Kidney tubule cell (primary cell): ENCODE data around the gene NOD2.

Experiments
- DNase-seq: peaks from one replicate; pipeline ENCODE4 v3.0.0-alpha.2; 2018; ENCODE audit warnings: low spot score

Gene NOD2

DNA sequence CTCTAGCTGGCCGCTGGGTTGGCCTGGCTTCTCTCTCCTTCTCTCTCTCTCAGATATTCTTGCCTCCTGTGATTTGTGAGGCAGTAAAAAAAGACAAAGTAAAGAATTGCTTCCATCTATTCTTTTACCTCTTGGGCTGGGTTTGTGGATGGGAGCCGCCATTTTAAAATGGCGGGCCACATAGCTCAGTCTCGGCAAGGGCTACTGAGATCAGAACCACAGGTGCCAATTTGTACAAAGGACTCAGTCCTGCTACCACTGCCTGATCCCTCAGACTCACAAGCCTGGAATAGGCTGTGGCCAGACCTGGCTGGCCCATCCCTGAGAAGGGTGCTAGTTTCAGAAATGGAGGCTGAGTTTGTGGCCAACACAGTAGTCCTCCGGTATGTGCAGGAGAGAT, 24.1 kb downstream of the NOD2 start:
- no peak for DNase-seq

DNA sequence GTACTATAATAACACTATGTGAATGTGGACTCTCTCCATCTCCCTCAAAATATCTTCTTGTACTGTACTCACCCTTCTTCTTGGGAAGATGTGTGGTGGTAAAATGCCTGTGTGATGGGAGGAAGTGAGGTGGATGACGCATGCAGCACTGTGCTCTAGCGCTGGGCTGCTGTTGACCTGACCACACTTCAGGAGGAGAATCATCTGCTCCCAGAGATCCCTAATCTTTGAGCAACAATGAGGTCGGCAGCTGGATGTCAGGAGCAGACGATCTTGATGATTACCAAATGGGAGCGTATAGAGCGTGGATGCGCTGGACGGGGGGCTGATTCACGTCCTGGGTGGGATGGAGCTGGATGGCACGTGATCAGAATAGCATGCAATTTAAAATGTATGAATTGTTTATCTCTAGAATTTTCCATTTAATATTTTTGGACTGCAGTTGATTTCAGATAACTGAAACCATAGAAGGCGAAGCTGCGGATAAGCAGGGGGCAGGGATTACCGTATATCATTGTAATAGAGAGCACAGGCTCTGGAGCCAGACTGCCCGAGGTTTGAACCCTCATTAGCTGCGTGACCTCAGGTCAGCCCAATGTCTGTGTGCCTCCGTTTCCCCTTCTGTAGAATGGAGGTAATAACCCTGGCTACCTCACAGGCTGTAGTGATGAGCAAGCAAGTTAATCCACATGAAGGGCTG, 24.8 kb downstream of the NOD2 start:
- DNase-seq = no peak

DNA sequence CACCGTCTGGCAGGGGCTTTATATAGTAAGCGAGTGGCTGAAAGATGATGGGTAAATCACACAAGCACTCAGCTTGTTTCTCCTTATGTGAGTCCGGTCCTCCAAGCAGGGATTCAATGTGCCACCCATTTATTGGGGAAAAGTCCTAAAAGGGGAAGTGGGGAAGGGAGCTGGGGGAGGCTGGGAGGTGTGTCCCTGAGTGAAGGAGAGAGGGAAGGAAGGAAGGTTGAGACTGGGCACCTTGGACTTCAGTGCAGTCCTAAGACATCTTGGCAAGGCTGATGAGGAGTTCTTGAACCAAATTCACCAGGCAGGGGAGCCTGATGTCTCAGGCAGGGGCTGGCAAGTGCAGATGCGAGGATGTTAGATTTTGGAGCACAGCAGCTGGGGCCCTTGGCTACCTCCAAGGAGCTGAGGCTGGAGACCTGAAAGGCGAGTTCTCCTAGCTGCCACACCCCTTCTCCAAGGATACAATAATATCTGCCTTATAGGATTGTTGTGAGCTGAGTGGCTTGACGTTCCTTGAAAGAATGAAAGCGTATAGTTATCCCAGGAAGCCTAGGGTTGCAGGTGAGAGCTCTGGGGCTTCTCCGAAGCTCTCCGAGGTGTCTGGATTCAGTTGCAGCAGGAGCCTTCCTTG, 25.5 kb downstream of the NOD2 start:
- no peak for DNase-seq

DNA sequence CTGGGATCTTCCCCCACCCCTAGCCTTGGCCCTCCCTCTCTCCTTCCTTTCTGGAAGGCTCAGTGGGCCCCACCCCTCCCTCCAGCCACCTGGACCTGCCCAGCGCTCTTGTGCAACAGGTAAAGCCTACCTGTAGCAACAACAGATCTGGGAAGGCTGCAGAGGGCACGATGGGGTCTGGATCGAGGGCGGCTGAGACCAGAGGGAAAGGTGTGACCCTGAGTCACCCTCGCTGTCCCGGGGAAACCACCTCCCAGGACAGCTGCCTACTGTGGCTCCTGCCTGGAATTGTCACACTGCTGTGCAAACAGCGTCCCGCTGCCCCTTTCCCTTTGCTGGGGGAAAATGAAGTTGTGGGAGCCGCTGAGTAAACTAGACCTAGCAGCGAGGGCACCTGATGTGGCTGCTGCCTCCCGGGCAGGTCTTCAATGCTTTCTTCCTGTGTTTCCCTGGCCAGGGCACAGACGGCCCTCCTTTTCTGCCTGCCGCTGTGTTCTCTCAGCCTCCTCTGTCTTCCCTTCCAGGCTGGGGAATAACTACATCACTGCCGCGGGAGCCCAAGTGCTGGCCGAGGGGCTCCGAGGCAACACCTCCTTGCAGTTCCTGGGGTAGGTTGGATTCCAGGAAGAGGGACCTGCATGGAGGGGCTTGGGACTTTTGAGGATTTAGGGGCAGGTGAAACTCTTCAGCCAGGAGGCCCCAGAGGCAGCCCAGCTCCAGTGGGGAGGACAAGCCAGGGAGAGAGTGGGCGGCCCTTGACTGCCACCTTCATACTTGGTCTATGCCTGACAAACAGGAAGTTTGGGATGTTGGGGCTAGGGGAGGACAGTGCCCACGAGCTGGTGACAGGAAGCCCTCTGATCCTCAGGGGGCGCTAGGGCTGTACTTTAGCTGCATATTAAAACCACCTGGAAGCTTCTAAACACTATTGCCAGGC, 26.3 kb downstream of the NOD2 start:
- DNase-seq = no peak

DNA sequence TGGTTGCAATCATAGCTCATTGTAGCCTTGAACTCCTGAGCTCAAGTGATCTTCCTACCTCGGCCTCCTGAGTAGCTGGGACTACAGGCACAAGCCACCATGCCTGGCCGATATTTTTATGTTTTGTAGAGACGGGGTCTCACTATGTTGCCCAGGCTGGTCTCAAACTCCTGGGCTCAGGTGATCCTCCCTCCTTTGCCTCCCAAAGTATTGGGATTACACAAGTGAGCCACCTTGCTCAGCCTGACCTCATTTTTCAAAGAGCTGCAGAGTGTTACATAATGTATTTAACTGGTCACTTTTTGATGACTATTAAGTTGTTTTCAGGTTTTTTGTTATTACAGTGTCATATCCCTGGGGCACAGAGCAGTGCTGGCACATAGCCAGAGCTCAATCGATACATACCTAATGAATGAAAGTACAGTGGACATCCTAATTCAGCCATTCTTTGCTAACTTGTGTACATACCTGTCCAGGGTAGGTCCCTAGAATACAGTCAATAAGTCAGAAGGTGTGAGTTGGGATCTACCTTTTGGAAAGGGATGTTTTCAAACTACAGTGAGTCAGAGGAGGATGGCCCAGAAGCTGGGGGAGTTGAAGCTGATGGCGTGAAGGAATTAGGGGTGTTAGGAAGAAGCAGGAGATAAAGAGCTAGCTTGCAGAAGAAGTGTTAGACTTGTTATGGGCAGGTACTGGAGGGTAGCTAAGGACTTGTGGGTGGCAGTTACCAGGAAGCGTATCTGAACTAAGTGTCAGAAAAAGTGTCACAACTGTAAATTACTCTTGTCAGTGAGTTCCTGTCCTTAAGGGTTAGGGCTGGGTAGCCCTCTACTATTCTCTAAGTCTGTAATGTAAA, 28.4 kb downstream of the NOD2 start:
- DNase-seq = peak; percentile 31

DNA sequence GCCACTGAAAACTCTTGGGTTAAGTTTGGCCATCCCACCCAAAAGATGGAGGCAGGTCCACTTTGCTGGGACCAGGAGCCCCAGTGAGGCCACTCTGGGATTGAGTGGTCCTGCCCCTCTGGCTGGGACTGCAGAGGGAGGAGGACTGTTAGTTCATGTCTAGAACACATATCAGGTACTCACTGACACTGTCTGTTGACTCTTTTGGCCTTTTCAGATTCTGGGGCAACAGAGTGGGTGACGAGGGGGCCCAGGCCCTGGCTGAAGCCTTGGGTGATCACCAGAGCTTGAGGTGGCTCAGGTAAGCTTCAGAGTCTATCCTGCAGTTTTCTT, 29.0 kb downstream of the NOD2 start:
- no peak for DNase-seq

DNA sequence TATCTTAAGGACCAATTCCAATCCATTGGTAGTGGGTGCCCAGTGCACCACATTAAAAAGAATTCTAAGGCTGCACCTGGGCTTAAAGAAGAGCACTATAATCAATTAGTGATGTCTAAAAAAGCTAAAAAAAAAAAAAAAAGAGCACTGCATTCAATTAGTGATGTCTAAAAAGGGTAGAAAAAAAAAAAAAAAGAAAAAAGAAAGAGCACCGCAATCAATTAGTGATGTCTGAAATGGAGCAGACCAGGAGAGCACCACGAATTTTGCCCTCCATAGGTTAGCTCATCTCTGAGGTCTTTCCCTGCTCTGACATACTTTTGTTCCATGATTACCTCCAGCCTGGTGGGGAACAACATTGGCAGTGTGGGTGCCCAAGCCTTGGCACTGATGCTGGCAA, 29.6 kb downstream of the NOD2 start:
- no peak for DNase-seq

DNA sequence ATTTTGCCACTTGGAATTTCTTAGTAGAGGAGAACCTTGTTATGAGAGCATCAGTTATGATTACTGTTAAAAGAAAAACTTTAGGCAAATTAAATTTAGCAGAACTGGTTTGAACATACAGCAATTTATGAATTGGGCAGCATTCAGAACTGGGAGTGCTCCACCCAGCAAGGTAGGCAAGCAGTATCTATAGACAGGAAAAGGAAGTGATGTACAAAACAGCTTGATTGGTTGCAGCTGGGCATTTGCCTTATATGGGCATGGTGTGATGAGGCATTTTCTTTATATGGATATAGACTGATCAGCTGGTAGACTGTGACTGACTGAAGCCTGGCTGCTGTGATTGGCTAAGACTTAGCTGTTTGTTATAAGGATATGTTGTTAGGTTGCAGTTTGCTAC, 30.9 kb downstream of the NOD2 start:
- peak; percentile 10 for DNase-seq

DNA sequence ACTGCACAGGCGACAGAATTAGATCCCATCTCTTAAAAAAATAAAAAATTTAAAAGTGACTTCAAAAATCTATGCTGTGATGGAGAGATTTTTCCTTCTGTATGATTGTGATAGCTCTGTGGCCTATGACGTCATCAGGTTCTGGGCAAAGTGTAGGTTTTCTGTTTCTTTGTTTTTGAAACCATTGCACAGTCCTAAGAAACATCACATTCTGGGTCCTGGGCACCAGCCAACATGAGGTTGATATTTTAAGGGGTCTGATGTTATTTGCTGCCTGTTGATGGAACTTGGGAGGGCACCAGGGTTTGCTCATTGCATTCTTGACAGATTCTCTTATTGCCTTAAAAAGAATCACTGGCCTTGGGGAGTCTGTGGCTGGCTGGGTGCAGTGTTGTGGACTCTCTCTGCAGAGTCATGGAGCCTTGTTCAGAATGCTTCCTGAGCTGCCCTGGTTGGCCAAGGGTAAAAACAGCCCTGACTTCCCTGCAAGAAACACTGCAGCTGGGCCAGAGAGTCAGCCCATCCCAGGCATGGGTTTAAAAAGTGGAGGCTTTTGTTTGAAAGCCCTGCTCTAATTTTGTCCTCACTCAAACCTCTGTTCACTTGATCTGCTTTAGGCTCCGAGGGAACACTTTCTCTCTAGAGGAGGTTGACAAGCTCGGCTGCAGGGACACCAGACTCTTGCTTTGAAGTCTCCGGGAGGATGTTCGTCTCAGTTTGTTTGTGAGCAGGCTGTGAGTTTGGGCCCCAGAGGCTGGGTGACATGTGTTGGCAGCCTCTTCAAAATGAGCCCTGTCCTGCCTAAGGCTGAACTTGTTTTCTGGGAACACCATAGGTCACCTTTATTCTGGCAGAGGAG, 38.0 kb downstream of the NOD2 start:
- DNase-seq = no peak

DNA sequence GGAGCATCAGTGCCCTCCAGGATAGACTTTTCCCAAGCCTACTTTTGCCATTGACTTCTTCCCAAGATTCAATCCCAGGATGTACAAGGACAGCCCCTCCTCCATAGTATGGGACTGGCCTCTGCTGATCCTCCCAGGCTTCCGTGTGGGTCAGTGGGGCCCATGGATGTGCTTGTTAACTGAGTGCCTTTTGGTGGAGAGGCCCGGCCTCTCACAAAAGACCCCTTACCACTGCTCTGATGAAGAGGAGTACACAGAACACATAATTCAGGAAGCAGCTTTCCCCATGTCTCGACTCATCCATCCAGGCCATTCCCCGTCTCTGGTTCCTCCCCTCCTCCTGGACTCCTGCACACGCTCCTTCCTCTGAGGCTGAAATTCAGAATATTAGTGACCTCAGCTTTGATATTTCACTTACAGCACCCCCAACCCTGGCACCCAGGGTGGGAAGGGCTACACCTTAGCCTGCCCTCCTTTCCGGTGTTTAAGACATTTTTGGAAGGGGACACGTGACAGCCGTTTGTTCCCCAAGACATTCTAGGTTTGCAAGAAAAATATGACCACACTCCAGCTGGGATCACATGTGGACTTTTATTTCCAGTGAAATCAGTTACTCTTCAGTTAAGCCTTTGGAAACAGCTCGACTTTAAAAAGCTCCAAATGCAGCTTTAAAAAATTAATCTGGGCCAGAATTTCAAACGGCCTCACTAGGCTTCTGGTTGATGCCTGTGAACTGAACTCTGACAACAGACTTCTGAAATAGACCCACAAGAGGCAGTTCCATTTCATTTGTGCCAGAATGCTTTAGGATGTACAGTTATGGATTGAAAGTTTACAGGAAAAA, 38.8 kb downstream of the NOD2 start:
- no peak for DNase-seq

DNA sequence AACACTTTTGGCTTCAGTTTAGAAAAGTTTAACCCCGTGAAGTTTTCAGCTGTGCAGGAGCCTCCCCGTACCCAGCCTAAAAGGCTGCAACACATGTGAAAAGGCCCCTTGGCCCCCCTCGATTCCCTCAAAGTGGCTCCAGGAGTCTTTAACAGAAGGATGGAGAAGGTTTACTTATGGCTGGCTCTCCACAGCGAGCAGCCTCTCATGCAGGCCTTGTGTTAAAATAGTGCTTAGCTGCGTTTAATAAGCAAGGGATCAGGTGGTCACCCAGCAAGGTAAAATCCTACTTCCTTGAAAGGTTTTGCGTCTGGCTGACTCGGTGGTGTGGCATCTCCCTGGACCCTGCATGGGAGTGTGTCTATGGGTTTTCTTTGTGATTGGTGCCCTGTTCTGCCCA, 40.1 kb downstream of the NOD2 start:
- no peak for DNase-seq

DNA sequence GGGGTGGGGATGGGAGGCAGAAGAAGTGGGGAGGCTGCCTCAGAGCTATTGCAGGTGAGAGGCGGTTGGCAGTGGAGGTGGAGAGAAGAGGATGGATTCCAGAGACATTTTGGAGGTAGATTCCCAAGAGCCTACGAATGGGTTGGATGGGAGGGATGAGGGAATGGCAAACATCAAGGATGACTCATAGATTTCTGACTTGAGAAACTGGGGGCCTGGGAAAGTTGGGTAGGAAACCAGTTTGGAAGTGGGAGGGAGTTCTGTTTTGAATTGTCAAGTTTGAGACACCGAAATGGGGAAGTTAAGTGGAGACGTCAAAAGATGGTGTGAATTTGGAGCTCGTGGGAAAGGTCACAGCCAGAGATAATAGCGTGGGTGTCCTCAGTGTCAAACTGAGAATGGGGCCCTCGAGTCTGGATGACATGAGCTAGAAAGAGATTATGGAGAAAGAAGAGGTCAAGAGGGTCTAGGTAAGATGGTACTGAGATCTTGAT, 42.3 kb downstream of the NOD2 start:
- no peak for DNase-seq

DNA sequence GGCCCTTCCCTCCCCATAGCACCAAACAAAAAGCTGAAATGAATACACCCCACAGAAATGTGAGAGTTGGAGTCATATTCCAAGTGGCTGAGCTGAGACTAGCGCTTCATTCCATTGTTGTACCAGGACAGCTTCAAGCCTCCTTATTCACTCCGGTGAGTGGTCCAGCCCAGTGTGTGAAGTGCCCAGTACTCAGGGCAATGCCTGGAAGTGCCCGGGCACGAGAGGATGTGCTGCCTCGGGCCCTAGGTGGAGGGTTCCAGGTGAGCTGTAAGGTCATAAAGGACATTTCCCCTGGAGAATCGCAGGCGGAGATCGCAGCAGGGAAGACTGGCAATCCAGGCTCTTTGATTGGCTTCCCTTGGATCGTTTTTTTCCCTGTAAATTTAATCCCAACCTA, 43.0 kb downstream of the NOD2 start:
- DNase-seq = no peak

DNA sequence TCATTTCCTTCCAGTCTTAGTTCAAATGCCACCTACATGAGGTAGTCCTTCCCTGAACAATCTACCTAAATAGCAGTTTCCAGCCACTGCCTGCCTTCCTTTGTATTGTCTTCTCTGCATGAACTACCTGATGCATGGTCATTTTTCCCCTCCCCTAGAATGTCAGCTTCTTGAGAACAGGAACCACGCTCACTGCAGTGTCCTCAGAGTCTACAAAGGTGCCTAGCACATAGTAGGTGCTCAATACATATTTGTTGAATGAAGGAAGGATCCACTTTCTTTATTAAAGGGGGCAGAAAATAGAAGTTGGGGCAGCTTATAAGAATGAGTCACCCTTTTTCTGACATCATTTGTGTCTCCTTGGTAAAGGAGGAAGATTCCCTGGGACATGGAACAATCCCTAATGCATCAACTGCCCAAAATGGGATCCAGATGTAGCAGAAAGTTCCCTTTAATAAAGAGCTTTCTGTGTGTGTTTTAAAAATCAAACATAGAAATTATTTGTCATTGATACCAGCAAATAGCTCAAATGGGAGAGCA, 44.1 kb downstream of the NOD2 start:
- no peak for DNase-seq

DNA sequence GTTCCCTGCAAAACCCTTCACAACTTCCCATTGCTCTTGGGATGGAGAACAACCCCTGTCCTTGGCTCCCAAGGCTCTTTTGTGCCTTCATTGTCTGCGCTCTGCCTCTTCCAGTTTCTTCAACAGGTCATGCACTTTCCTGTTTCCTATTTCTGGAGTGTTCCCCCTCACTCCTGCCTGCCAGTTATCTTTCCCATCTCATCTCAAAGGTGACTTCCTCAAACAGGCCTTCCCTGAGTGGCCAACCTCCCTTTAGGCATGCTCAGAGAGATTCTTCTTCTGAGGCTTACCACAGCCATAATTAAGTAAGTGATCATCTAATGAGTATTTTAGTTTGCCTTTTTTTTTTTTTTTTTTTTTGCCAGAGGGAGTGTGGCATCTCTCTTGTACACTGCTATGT, 45.6 kb downstream of the NOD2 start:
- DNase-seq = no peak

DNA sequence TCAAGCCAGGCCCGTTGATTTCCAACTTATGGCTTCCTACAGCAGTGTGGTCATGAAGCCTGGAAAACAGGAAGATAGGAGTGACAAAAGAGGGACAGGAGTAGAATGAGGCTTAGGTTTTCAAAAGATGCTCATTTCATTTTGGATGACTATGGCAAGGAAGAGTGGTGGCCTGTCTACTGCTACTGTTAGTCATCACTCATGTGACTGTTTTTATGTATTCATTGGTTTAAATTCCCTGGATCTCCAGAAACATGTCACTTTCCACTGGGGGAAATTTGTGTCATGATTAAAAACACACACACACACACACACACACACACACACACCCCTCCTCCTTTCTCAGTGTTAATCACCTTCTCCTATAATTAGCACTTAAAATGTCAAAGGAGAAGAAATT, 47.3 kb downstream of the NOD2 start:
- DNase-seq = peak; percentile 12

DNA sequence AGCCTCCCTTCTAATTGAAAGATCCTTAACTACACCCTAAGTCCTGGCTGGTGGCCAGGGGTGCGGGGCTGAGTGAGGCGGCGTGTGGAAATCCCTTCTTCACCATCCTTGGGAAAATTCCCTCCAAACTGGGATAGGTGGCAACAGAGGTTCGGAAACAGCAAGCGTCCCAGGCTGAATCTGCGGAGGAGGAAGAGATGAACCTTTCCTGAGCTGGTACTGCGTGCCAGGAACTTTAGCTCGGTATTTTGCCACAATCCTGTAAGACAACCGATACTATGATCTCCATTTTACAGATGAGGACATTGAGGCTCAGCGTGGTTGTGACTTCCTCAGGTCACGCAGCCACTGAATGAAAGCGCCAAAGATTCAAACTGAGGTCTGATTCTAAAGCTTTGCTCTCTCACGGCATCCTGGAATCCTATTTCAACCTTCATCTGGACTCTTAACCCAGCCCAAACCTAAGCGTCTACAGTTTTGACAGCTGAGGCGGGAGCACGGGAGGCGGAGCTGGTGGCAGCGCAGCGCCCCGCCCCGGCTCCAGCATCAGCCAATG, 47.9 kb downstream of the NOD2 start:
- DNase-seq = no peak

DNA sequence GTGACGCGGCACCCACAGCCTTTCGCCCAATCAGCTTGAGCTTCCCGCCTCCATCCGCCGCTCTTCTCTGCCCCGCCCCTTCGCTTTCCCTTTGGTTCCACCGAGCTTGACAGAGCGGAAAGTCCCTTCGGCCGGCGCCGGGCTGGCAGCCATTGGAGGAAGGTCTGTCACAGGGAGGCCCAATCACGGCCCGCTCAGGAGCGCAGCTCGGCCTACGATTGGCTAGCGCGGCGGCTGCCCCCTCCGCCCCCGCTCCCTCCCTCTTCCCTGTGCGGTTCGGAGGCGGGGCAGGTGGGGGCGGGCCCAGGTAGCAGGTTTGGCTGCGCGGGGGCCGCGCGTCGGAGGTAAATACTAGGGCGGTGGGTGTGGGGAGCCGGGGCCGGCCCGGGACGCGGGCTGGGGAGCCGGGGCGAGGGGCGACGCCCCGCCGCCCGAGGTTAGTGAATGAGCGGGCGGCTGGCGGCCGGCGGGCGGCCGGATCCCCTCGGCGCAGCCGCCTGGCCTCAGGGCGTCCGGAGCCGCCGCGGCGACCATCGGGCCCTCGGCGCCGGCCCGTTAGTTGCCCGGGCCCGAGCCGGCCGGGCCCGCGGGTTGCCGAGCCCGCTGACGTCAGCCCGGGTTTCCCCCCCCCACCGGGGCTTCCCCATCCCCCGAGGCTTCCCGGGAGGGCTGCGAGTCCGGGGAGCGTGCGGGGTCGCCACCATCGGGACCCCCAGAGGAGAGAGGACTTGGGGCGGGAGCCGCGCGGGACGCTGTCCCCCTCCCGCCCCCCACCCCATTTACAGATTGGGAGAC, 48.6 kb downstream of the NOD2 start, which contains the start of gene CYLD:
CYLD (plus strand) TSS at position 306 of the 795 bp plus-strand sequence. CDS start 7,613 bp downstream, outside the sequence.
- DNase-seq = peak; percentile 100
